22Rv1 (cell line): ENCODE results near the gene SLC6A5.

ENCODE experiments used
- ZFX ChIP-seq: fragments of 450-650 bp; IDR thresholded peaks from 2 replicates; pipeline ENCODE4 v1.6.1; 2017; ENCODE audit warnings: antibody characterized with exemption, borderline replicate concordance
- TF ChIP-seq, protein P1 (sequence below): fragments of 450-650 bp; IDR thresholded peaks from 2 replicates; pipeline ENCODE4 v1.5.1; 2017; ENCODE audit warnings: mild to moderate bottlenecking

DNA sequence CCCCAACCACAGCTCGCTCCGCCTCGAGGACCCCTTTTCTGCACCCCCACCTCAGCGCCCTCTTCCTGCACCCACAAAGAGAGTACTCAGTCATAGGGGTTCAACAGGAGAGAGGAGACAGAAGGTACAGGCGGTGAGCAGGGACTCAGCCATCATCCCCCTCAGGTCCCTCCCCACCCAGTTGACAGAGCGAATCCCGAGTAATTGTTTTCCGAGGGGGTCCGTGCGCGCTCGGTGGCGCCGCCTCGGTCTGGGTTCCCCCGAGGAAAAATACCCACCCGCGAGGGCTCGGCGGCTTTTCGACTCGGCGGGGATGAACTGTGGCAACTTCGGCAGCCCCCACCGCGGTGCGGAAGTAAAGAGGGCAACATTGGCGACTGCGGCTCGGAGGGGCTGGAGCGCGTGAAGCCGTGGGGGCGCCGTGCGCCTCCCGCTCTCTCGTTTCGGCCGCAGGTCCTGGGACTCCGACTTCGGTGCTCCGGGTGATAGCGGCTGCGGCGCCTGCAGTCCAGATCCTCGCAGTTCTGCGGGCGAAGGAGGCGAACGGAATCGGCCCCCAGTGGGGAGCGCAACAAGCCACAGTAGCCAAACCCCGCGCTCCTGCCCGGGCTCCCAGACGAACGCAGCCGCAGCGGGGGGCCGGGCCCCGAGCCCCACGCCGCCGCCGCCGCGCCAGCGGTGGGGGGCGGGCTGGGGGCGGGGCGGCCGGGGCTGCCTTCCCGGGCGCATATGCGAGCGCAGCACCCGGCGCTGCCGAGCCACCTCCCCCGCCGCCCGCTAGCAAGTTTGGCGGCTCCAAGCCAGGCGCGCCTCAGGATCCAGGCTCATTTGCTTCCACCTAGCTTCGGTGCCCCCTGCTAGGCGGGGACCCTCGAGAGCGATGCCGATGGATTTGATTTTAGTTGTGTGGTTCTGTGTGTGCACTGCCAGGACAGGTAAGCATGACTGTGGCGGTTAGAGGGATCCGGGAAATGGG, 69.7 kb downstream of the SLC6A5 start, which contains the start of gene NELL1:
- TF ChIP-seq, protein P1, sequence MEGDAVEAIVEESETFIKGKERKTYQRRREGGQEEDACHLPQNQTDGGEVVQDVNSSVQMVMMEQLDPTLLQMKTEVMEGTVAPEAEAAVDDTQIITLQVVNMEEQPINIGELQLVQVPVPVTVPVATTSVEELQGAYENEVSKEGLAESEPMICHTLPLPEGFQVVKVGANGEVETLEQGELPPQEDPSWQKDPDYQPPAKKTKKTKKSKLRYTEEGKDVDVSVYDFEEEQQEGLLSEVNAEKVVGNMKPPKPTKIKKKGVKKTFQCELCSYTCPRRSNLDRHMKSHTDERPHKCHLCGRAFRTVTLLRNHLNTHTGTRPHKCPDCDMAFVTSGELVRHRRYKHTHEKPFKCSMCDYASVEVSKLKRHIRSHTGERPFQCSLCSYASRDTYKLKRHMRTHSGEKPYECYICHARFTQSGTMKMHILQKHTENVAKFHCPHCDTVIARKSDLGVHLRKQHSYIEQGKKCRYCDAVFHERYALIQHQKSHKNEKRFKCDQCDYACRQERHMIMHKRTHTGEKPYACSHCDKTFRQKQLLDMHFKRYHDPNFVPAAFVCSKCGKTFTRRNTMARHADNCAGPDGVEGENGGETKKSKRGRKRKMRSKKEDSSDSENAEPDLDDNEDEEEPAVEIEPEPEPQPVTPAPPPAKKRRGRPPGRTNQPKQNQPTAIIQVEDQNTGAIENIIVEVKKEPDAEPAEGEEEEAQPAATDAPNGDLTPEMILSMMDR = no peak
- TF ChIP-seq ZFX = no peak
